Neural crest cell (in vitro differentiated cells): Measurements from ENCODE around the gene SLC7A1. TPM values are rescaled to one million over a fixed set of nuclear protein-coding genes. Genes with fewer than 3 reads are reported as not detected.

Experiments used
- DNase-seq: peaks from one replicate; pipeline ENCODE4 v3.0.0; 2021; ENCODE audit warnings: low read depth, mixed read lengths, low spot score
- H3K27ac Mint-ChIP-seq: one replicate; pipeline ENCODE4 v1.8.0; 2021; ENCODE audit warnings: mild to moderate bottlenecking, mixed read lengths; ENCODE audit not compliant: unreplicated experiment
- H3K27me3 Mint-ChIP-seq: 2 replicates; pipeline ENCODE4 v1.8.0; 2021; ENCODE audit warnings: low read depth, mild to moderate bottlenecking, mixed read lengths
- H3K36me3 Mint-ChIP-seq: 2 replicates; pipeline ENCODE4 v1.8.0; 2021; ENCODE audit warnings: low read depth, mild to moderate bottlenecking, mixed read lengths
- H3K4me1 Mint-ChIP-seq: 2 replicates; pipeline ENCODE4 v1.8.0; 2021; ENCODE audit warnings: mixed read lengths
- H3K4me3 Mint-ChIP-seq: one replicate; pipeline ENCODE4 v1.8.0; 2021; ENCODE audit warnings: mild to moderate bottlenecking, mixed read lengths
- H3K9me3 Mint-ChIP-seq: 2 replicates; pipeline ENCODE4 v1.8.0; 2021; ENCODE audit warnings: mixed read lengths
- total RNA-seq: library from RNA; stranded (reverse); gene quantifications from 2 replicates; pipeline ENCODE4 v1.2.1, GENCODE V29; 2021
- TF ChIP-seq, protein P1 (sequence below): fragments of 200-600 bp; sonication (generic); conservative IDR thresholded peaks from 2 replicates; pipeline ENCODE4 v1.5.0; 2021; ENCODE audit warnings: antibody characterized with exemption, mild to moderate bottlenecking

Gene SLC7A1
- total RNA-seq, 1 donor from 2014 or later, result 69.7 TPM

DNA sequence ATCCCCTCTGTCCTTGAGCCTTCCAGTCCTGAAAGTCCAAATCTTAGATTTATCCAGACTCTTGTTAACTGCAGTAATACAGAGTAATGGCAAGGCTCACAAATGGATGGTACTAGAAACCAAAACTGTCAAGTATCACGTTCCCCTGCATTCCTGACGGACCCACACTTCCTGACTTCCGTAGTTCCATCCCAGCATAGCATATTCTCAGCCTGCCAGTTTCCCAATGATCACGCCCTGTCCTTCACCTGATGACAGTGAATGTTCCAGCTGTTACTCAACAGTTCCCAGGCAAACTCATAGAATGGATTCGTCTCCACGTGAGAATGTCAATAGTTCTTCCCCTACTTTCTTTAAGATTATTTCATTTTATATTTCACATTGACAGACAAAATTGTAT is 33.6 kb downstream of the SLC7A1 start:
- Mint-ChIP-seq H3K27ac (peak overlapping the region; percentile 76), H3K9me3 (peaks cover 3% of the 10 kb centered on the region), H3K4me1 (peaks cover 46% of the 10 kb centered on the region), H3K4me3 (no peak overlapping the region), H3K36me3 (peaks cover 6% of the 10 kb centered on the region), H3K27me3 (no peaks in the 10 kb centered on the region)
- TF ChIP-seq, protein P1, sequence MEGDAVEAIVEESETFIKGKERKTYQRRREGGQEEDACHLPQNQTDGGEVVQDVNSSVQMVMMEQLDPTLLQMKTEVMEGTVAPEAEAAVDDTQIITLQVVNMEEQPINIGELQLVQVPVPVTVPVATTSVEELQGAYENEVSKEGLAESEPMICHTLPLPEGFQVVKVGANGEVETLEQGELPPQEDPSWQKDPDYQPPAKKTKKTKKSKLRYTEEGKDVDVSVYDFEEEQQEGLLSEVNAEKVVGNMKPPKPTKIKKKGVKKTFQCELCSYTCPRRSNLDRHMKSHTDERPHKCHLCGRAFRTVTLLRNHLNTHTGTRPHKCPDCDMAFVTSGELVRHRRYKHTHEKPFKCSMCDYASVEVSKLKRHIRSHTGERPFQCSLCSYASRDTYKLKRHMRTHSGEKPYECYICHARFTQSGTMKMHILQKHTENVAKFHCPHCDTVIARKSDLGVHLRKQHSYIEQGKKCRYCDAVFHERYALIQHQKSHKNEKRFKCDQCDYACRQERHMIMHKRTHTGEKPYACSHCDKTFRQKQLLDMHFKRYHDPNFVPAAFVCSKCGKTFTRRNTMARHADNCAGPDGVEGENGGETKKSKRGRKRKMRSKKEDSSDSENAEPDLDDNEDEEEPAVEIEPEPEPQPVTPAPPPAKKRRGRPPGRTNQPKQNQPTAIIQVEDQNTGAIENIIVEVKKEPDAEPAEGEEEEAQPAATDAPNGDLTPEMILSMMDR, result no peak
- no peak for DNase-seq

DNA sequence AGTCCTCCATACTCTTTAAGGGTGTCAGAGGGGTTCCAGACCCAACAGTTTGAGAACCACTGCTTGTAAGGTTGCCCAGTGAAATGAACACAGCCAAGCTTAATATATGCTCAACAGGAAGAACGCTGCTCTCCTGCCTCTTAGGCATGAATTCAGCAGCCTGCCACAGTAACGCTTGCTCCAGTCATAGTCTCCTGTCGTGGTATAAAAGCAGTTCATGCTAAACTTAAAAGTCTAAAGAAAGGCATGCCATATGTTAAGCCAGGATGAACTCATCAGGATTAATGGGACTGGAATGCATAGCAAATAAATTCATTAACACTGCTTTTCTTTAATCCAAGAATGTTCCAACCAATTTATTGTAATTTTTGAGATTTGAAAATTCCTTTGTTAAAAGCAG is 38.7 kb downstream of the SLC7A1 start:
- H3K27ac Mint-ChIP-seq, result no peak overlapping the region
- H3K27me3 Mint-ChIP-seq, result no peaks in the 10 kb centered on the region
- peaks cover 9% of the 10 kb centered on the region for H3K4me1 Mint-ChIP-seq
- DNase-seq, result no peak
- TF ChIP-seq, protein P1, result no peak
- H3K4me3 Mint-ChIP-seq, result no peak overlapping the region
- peaks cover 5% of the 10 kb centered on the region for H3K36me3 Mint-ChIP-seq
- no peaks in the 10 kb centered on the region for H3K9me3 Mint-ChIP-seq

DNA sequence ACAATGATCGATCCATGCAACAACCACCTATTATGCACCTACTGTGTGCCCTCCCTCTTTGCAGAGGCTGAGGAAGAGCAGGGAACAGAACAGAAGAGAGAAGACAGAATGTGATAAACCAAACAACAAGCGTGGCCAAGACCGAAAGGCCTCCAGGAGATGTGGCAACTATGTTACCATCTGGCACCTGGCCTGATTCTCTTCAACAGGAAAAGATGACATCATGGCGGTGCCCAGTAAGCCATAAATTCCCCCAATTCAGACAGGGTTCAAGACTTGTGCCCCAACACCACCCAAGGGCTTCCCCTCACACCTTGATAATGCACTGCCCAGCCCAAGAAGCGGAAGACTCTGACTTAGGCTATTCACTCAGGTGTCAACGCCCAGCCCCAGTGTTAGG is 44.3 kb downstream of the SLC7A1 start:
- Mint-ChIP-seq H3K9me3 (no peaks in the 10 kb centered on the region), H3K4me3 (no peak overlapping the region), H3K27ac (no peak overlapping the region), H3K27me3 (no peaks in the 10 kb centered on the region), H3K4me1 (peaks cover 16% of the 10 kb centered on the region), H3K36me3 (peaks cover 15% of the 10 kb centered on the region)
- TF ChIP-seq, protein P1, result no peak
- DNase-seq, result no peak

DNA sequence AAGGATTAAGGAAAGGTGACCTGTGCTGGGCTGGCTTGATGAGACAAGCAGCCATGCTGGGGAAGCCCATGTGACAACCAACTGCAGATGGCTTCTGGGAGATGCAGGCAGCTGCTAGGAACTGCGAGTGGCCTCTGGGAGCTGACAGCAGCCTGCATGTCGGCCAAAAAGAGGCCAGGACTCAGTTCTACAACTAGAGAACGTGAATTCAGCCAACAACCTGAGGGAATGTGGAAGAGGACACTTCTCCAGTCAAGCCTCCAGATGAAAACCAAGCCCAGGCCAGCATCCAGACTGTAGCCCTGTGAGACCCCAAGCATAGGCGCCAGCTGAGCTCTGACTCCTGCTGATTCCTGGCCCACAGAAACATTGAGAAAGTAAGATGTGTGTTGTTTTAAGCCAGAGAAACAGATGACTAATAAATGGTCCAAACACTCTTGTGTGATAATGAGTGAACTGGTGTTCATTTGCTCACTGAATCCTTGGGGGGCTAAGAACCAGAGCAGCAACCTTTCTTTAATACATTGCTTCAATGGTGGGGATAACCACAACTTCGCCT is 45.0 kb downstream of the SLC7A1 start:
- Mint-ChIP-seq H3K9me3 (no peaks in the 10 kb centered on the region), H3K4me3 (no peak overlapping the region), H3K27me3 (no peaks in the 10 kb centered on the region), H3K36me3 (peaks cover 15% of the 10 kb centered on the region), H3K4me1 (peaks cover 16% of the 10 kb centered on the region), H3K27ac (no peak overlapping the region)
- no peak for DNase-seq
- TF ChIP-seq, protein P1, result no peak

DNA sequence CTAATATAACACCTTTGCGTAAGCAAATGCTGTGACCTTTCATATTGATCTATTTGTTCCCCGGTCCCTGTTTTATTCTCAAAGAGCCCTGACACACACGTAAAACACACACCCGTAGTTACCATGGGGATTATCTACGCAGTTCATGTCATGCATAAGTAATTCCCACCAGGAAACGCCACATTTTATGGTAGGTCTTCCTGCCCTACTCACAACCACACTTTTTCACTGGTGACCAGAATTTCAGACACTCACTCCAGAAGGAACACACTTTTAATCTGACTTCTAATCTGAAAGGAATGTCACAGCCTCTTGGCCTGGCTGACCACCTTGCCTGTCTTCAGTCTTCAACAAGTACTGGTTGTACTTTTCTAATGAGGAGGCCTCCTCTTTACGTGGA is 46.8 kb downstream of the SLC7A1 start:
- Mint-ChIP-seq H3K36me3 (peaks cover 15% of the 10 kb centered on the region), H3K4me1 (peaks cover 19% of the 10 kb centered on the region), H3K9me3 (no peaks in the 10 kb centered on the region), H3K4me3 (no peak overlapping the region), H3K27ac (no peak overlapping the region), H3K27me3 (no peaks in the 10 kb centered on the region)
- no peak for DNase-seq
- TF ChIP-seq, protein P1, result no peak
